HL-60 (cell line): ENCODE data around the gene ECHS1.

ENCODE experiments used
- DNase-seq, 2 experiments: peaks; one replicate each; pipeline ENCODE4 v3.0.0-alpha.2; 2010 to 2020; ENCODE audit warnings: low read depth in 1 of 2, low spot score in 1 of 2
- H3K27ac ChIP-seq: fragments of 250-450 bp; sonication (Bioruptor Pico); replicated peaks from 2 replicates; pipeline ENCODE4 v1.5.1; 2020; ENCODE audit warnings: mild to moderate bottlenecking, moderate library complexity
- H3K27me3 ChIP-seq: fragments of 250-450 bp; sonication (Bioruptor Pico); 2 replicates; pipeline ENCODE4 v1.5.1; 2021; ENCODE audit warnings: mild to moderate bottlenecking, moderate library complexity; ENCODE audit not compliant: insufficient read depth, poor library complexity, severe bottlenecking
- H3K4me3 ChIP-seq: replicated peaks from 2 replicates; pipeline ENCODE4 v1.5.1; 2011; ENCODE audit warnings: mild to moderate bottlenecking, control low read depth, low read length; ENCODE audit not compliant: insufficient read depth
- CTCF ChIP-seq: IDR thresholded peaks from one replicate; pipeline ENCODE4 v1.5.1; 2011; ENCODE audit warnings: low read length, control low read depth, inconsistent platforms; ENCODE audit not compliant: insufficient read depth
- GABPA ChIP-seq: IDR thresholded peaks from 2 replicates; pipeline ENCODE4 v1.6.1; 2012; ENCODE audit warnings: low read depth
- POLR2AphosphoS5 ChIP-seq: IDR thresholded peaks from 2 replicates; pipeline ENCODE4 v1.6.1; 2012; ENCODE audit warnings: low read depth
- REST ChIP-seq: IDR thresholded peaks from 2 replicates; pipeline ENCODE4 v1.6.1; 2012; ENCODE audit warnings: low read depth; ENCODE audit not compliant: insufficient replicate concordance
- SPI1 ChIP-seq: IDR thresholded peaks from 2 replicates; pipeline ENCODE4 v1.6.1; 2012; ENCODE audit warnings: low read depth, mild to moderate bottlenecking, borderline replicate concordance

Gene ECHS1

GRCh38 chr10:133335246-133336117 lies 37.7 kb downstream of the ECHS1 start:
- Histone ChIP-seq H3K27me3 (peaks cover 29% of the 10 kb centered on the region), H3K27ac (no peak overlapping the region), H3K4me3 (no peak overlapping the region)
- DNase-seq = peak in 1 of 2 experiments; percentile 38
- no peak for TF ChIP-seq GABPA
- no peak for TF ChIP-seq SPI1
- TF ChIP-seq POLR2AphosphoS5 = no peak
- TF ChIP-seq CTCF = no peak
- TF ChIP-seq REST = no peak

GRCh38 chr10:133334503-133335245 lies 38.5 kb downstream of the ECHS1 start:
- no peak for DNase-seq
- TF ChIP-seq GABPA = no peak
- TF ChIP-seq REST = no peak
- TF ChIP-seq CTCF = no peak
- no peak for TF ChIP-seq POLR2AphosphoS5
- no peak for TF ChIP-seq SPI1
- H3K4me3 ChIP-seq = no peak overlapping the region
- H3K27me3 ChIP-seq = peaks cover 29% of the 10 kb centered on the region
- no peak overlapping the region for H3K27ac ChIP-seq

GRCh38 chr10:133332936-133333699 lies 40.0 kb downstream of the ECHS1 start:
- no peak overlapping the region for H3K27ac ChIP-seq
- no peak for TF ChIP-seq GABPA
- peaks cover 33% of the 10 kb centered on the region for H3K27me3 ChIP-seq
- no peak overlapping the region for H3K4me3 ChIP-seq
- DNase-seq = no peak
